SK-N-SH (cell line): ENCODE measurements around the gene NRGN. TPM values are rescaled to one million over a fixed set of nuclear protein-coding genes. Genes with fewer than 3 reads are reported as not detected.

Source experiments
- CTCF ChIA-PET: fragments of 300-600, 350-600 bp; formaldehyde crosslinking; extraction: SDS; loops from one replicate; lab custom pipeline; 2021; lab: Yijun Ruan, JAX
- POLR2A ChIA-PET: fragments of 350-600 bp; sonication (Branson Sonifier 250); formaldehyde crosslinking; extraction: SDS; loops from one replicate; lab custom pipeline; 2020; ENCODE audit warnings: antibody characterized with exemption, inconsistent platforms; lab: Yijun Ruan, JAX
- DNase-seq: peaks from one replicate; pipeline ENCODE4 v3.0.0; 2012
- H2AFZ ChIP-seq: fragments of 200-600 bp; sonication (generic); 2 replicates; pipeline ENCODE4 v1.8.1; 2016; ENCODE audit warnings: antibody characterized with exemption, mild to moderate bottlenecking, low read depth
- H3F3A ChIP-seq: fragments of 200-600 bp; sonication (generic); replicated peaks from 2 replicates; pipeline ENCODE3; 2016; ENCODE audit warnings: antibody characterized with exemption, mild to moderate bottlenecking; ENCODE audit not compliant: insufficient read depth
- H3K27ac ChIP-seq, 2 experiments: fragments of 200-500 bp in 1 of 2; fragments of 200-600 bp in 1 of 2; sonication (Bioruptor generic) in 1 of 2; sonication (generic), shearing (Covaris generic) in 1 of 2; 2 replicates each; pipeline versions ENCODE4 v1.5.1 to v1.6.1; 2014 to 2016; ENCODE audit warnings: low read depth in 2 of 2, inconsistent platforms in 1 of 2, low read length in 1 of 2, mild to moderate bottlenecking in 1 of 2, mixed read lengths in 1 of 2
- H3K27me3 ChIP-seq: fragments of 200-600 bp; sonication (generic), shearing (Covaris generic); 2 replicates; pipeline ENCODE4 v1.6.1; 2016; ENCODE audit warnings: mixed run types; ENCODE audit not compliant: insufficient read depth
- H3K36me3 ChIP-seq, 2 experiments: fragments of 200-500 bp in 1 of 2; fragments of 200-600 bp in 1 of 2; sonication (Bioruptor generic) in 1 of 2; sonication (generic) in 1 of 2; replicated peaks in 1 of 2; 2 replicates each; pipeline versions ENCODE3 to v1.5.1; 2014 to 2016; ENCODE audit warnings: low read length in 1 of 2, mild to moderate bottlenecking in 1 of 2; ENCODE audit not compliant: insufficient read depth in 2 of 2, control insufficient read depth in 1 of 2
- H3K4me1 ChIP-seq, 2 experiments: fragments of 200-500 bp in 1 of 2; fragments of 200-600 bp in 1 of 2; sonication (Bioruptor generic) in 1 of 2; sonication (generic), shearing (Covaris generic) in 1 of 2; 2 replicates each; pipeline versions ENCODE4 v1.5.1 to v1.6.1; 2014 to 2016; ENCODE audit warnings: low read depth in 1 of 2, low read length in 1 of 2, mixed run types in 1 of 2; ENCODE audit not compliant: insufficient read depth in 2 of 2, control insufficient read depth in 1 of 2
- H3K4me2 ChIP-seq: fragments of 200-600 bp; sonication (generic), shearing (Covaris generic); 2 replicates; pipeline ENCODE4 v1.6.1; 2017; ENCODE audit warnings: mixed run types
- H3K4me3 ChIP-seq, 2 experiments: fragments of 200-500 bp in 1 of 2; fragments of 200-600 bp in 1 of 2; sonication (Bioruptor generic) in 1 of 2; sonication (generic), shearing (Covaris generic) in 1 of 2; 2 replicates each; pipeline versions ENCODE4 v1.5.1 to v1.8.1; 2014 to 2016; ENCODE audit warnings: low read depth in 2 of 2, inconsistent platforms in 1 of 2, low read length in 1 of 2, mild to moderate bottlenecking in 1 of 2, mixed read lengths in 1 of 2, moderate library complexity in 1 of 2
- H3K79me2 ChIP-seq: fragments of 200-600 bp; sonication (generic); 2 replicates; pipeline ENCODE4 v1.8.1; 2017; ENCODE audit warnings: mild to moderate bottlenecking; ENCODE audit not compliant: insufficient read depth
- H3K9ac ChIP-seq: fragments of 200-600 bp; sonication (generic); 2 replicates; pipeline ENCODE4 v1.6.1; 2017; ENCODE audit warnings: mixed run types
- H3K9me2 ChIP-seq: fragments of 200-600 bp; sonication (generic); 2 replicates; pipeline ENCODE4 v1.6.1; 2017; ENCODE audit warnings: mixed run types
- H3K9me3 ChIP-seq: fragments of 200-600 bp; sonication (generic); 2 replicates; pipeline ENCODE4 v1.6.1; 2017; ENCODE audit warnings: mixed run types, mild to moderate bottlenecking, moderate library complexity
- H4K20me1 ChIP-seq: fragments of 200-600 bp; sonication (generic); 2 replicates; pipeline ENCODE4 v1.6.1; 2017; ENCODE audit warnings: mild to moderate bottlenecking, mixed run types; ENCODE audit not compliant: insufficient read depth
- CHD2 ChIP-seq: fragments of 150-350 bp; IDR thresholded peaks from 2 replicates; pipeline ENCODE4 v1.6.1; 2018; ENCODE audit warnings: low read length; ENCODE audit not compliant: partially characterized antibody
- EZH2phosphoT487 ChIP-seq: fragments of 200-600 bp; sonication (generic); IDR thresholded peaks from 2 replicates; pipeline ENCODE4 v1.6.1; 2017; ENCODE audit warnings: low read depth, mixed run types, mild to moderate bottlenecking, antibody characterized with exemption, moderate library complexity, borderline replicate concordance
- FOSL2 ChIP-seq: IDR thresholded peaks from 2 replicates; pipeline ENCODE4 v1.4.0; 2012; ENCODE audit warnings: low read depth, mild to moderate bottlenecking, moderate library complexity, borderline replicate concordance
- FOXJ3 ChIP-seq: sonication (generic); formaldehyde crosslinking; IDR thresholded peaks from 2 replicates; pipeline ENCODE4 v1.5.1; 2020; ENCODE audit warnings: mild to moderate bottlenecking, missing genetic modification reagents
- FOXM1 ChIP-seq: IDR thresholded peaks from 2 replicates; pipeline ENCODE4 v1.4.0; 2012; ENCODE audit warnings: low read depth, mild to moderate bottlenecking
- GABPA ChIP-seq: IDR thresholded peaks from 2 replicates; pipeline ENCODE4 v1.4.0; 2012; ENCODE audit warnings: low read depth, mild to moderate bottlenecking
- JUND ChIP-seq: IDR thresholded peaks from 2 replicates; pipeline ENCODE4 v1.4.0; 2012
- MEF2A ChIP-seq: IDR thresholded peaks from 2 replicates; pipeline ENCODE4 v1.4.0; 2012; ENCODE audit warnings: low read depth, borderline replicate concordance
- MXI1 ChIP-seq: IDR thresholded peaks from 2 replicates; pipeline ENCODE4 v1.6.1; 2012; ENCODE audit warnings: mild to moderate bottlenecking, low read depth, low read length, improper control_type of control experiment
- NFIC ChIP-seq: IDR thresholded peaks from 2 replicates; pipeline ENCODE4 v1.4.0; 2012; ENCODE audit warnings: borderline replicate concordance
- NRF1 ChIP-seq: IDR thresholded peaks from 2 replicates; pipeline ENCODE4 v1.6.1; 2012; ENCODE audit warnings: low read depth, mild to moderate bottlenecking, low read length
- PBX3 ChIP-seq: IDR thresholded peaks from 2 replicates; pipeline ENCODE4; 2012
- POLR2AphosphoS5 ChIP-seq: IDR thresholded peaks from 2 replicates; pipeline ENCODE4 v1.6.1; 2012; ENCODE audit warnings: low read depth, low read length
- RAD21 ChIP-seq: IDR thresholded peaks from 2 replicates; pipeline ENCODE4 v1.6.1; 2012; ENCODE audit warnings: mild to moderate bottlenecking, low read length
- RFX5 ChIP-seq: IDR thresholded peaks from 2 replicates; pipeline ENCODE4 v1.6.1; 2012; ENCODE audit warnings: mild to moderate bottlenecking, improper control_type of control experiment, low read length
- RXRA ChIP-seq: IDR thresholded peaks from 2 replicates; pipeline ENCODE4 v1.4.0; 2012; ENCODE audit warnings: low read depth, mild to moderate bottlenecking, borderline replicate concordance
- SIN3A ChIP-seq: IDR thresholded peaks from 2 replicates; pipeline ENCODE4 v1.6.1; 2012; ENCODE audit warnings: low read depth, mild to moderate bottlenecking, low read length, moderate library complexity, borderline replicate concordance
- SMC3 ChIP-seq: IDR thresholded peaks from 2 replicates; pipeline ENCODE4 v1.6.1; 2012; ENCODE audit warnings: low read depth, low read length, improper control_type of control experiment
- TAF1 ChIP-seq: IDR thresholded peaks from 2 replicates; pipeline ENCODE4 v1.6.1; 2012; ENCODE audit warnings: low read depth, mild to moderate bottlenecking, low read length, moderate library complexity, borderline replicate concordance
- TCF12 ChIP-seq: IDR thresholded peaks from 2 replicates; pipeline ENCODE4 v1.4.0; 2012
- WGBS: methylation state at CpG from one replicate; pipeline ENCODE4 v1.1.6; 2017; ENCODE audit warnings: low lambda C conversion rate; 5-methylcytosine and 5-hydroxymethylcytosine counted together
- polyA plus RNA-seq, 3 experiments: library from polyadenylated mRNA; depleted of rRNA; stranded (reverse); fragments of >200 nt; gene quantifications; 2 replicates each; pipeline ENCODE4 v1.2.3, GENCODE V29; 2012
- TF ChIP-seq, protein P1 (sequence below): fragments of 200-600 bp; sonication (generic); IDR thresholded peaks from 2 replicates; pipeline ENCODE4 v1.6.1; 2017; ENCODE audit warnings: antibody characterized with exemption, mild to moderate bottlenecking, moderate library complexity
- TF ChIP-seq, protein P2 (sequence below): fragments of 150-350 bp; IDR thresholded peaks from 2 replicates; pipeline ENCODE4 v1.6.1; 2017; ENCODE audit warnings: antibody characterized with exemption, low read length, low read depth, borderline replicate concordance
- TF ChIP-seq, protein P3 (sequence below): IDR thresholded peaks from 2 replicates; pipeline ENCODE4 v1.6.1; 2012; ENCODE audit warnings: mild to moderate bottlenecking, low read depth, low read length, moderate library complexity

NRGN gene
- polyA plus RNA-seq, 1 of the 3 experiments (the other 2 are of a cell fraction): 6.8 TPM

GRCh38 chr11:124719534-124719933 lies 20.2 kb upstream of the NRGN start:
- H3K79me2 ChIP-seq: no peaks in the 10 kb centered on the region
- no peaks in the 10 kb centered on the region for H3K27me3 ChIP-seq
- no peaks in the 10 kb centered on the region for H3K36me3 ChIP-seq
- no peak overlapping the region for H2AFZ ChIP-seq
- H3K4me1 ChIP-seq: peaks cover 11% of the 10 kb centered on the region in 2 experiments; a peak in 2 of 4 replicates
- no peak overlapping the region for H3K27ac ChIP-seq
- no peaks in the 10 kb centered on the region for H4K20me1 ChIP-seq
- no peak for DNase-seq
- ChIA-PET CTCF (interaction anchor here (1.1 to 1.6 kb wide), 4 partner anchors 10 to 709 kb away, joined by 3 to 8 read pairs (median 4); no protein-coding TSS in a partner anchor), POLR2A (no interaction called here)
- WGBS: 100% methylated on average over 1 of the region's 2 CpGs
- no peaks in the 10 kb centered on the region for H3F3A ChIP-seq
- H3K9me2 ChIP-seq: no peaks in the 10 kb centered on the region
- H3K9ac ChIP-seq: no peak overlapping the region
- H3K4me3 ChIP-seq: no peak overlapping the region
- H3K4me2 ChIP-seq: no peak overlapping the region
- TF ChIP-seq TCF12: no peak
- TF ChIP-seq RFX5: no peak
- TF ChIP-seq NRF1: no peak
- TF ChIP-seq, protein P1, sequence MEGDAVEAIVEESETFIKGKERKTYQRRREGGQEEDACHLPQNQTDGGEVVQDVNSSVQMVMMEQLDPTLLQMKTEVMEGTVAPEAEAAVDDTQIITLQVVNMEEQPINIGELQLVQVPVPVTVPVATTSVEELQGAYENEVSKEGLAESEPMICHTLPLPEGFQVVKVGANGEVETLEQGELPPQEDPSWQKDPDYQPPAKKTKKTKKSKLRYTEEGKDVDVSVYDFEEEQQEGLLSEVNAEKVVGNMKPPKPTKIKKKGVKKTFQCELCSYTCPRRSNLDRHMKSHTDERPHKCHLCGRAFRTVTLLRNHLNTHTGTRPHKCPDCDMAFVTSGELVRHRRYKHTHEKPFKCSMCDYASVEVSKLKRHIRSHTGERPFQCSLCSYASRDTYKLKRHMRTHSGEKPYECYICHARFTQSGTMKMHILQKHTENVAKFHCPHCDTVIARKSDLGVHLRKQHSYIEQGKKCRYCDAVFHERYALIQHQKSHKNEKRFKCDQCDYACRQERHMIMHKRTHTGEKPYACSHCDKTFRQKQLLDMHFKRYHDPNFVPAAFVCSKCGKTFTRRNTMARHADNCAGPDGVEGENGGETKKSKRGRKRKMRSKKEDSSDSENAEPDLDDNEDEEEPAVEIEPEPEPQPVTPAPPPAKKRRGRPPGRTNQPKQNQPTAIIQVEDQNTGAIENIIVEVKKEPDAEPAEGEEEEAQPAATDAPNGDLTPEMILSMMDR: no peak
- TF ChIP-seq FOSL2: no peak
- no peak for TF ChIP-seq RAD21
- TF ChIP-seq EZH2phosphoT487: no peak
- TF ChIP-seq PBX3: no peak
- TF ChIP-seq JUND: no peak
- TF ChIP-seq, protein P2, sequence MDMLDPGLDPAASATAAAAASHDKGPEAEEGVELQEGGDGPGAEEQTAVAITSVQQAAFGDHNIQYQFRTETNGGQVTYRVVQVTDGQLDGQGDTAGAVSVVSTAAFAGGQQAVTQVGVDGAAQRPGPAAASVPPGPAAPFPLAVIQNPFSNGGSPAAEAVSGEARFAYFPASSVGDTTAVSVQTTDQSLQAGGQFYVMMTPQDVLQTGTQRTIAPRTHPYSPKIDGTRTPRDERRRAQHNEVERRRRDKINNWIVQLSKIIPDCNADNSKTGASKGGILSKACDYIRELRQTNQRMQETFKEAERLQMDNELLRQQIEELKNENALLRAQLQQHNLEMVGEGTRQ: no peak
- TF ChIP-seq CHD2: no peak
- TF ChIP-seq POLR2AphosphoS5: no peak
- no peak for TF ChIP-seq SIN3A
- no peak for TF ChIP-seq RXRA
- no peak for TF ChIP-seq SMC3
- H3K9me3 ChIP-seq: no peaks in the 10 kb centered on the region

GRCh38 chr11:124722176-124722575 lies 17.6 kb upstream of the NRGN start:
- H3F3A ChIP-seq: peaks cover 11% of the 10 kb centered on the region
- H3K4me2 ChIP-seq: no peak overlapping the region
- H3K79me2 ChIP-seq: no peaks in the 10 kb centered on the region
- no peaks in the 10 kb centered on the region for H3K27me3 ChIP-seq
- no peaks in the 10 kb centered on the region for H3K9me2 ChIP-seq
- DNase-seq: no peak
- no peak overlapping the region for H3K4me3 ChIP-seq
- WGBS: 71% methylated on average over 6 of the region's 6 CpGs
- no peaks in the 10 kb centered on the region for H4K20me1 ChIP-seq
- H3K9me3 ChIP-seq: no peaks in the 10 kb centered on the region
- peaks cover 16 to 20% of the 10 kb centered on the region in 2 experiments; a peak in 2 of 4 replicates for H3K4me1 ChIP-seq
- no peak overlapping the region for H3K9ac ChIP-seq
- H3K27ac ChIP-seq: no peak overlapping the region
- CTCF ChIA-PET: no interaction called here
- no peaks in the 10 kb centered on the region for H3K36me3 ChIP-seq
- H2AFZ ChIP-seq: no peak overlapping the region
- POLR2A ChIA-PET: no interaction called here
- no peak for TF ChIP-seq FOXM1
- no peak for TF ChIP-seq FOXJ3 (CRISPR knock-in tag)
- TF ChIP-seq EZH2phosphoT487: no peak
- TF ChIP-seq GABPA: no peak
- TF ChIP-seq JUND: no peak
- no peak for TF ChIP-seq MEF2A
- TF ChIP-seq CHD2: no peak
- TF ChIP-seq, protein P3, sequence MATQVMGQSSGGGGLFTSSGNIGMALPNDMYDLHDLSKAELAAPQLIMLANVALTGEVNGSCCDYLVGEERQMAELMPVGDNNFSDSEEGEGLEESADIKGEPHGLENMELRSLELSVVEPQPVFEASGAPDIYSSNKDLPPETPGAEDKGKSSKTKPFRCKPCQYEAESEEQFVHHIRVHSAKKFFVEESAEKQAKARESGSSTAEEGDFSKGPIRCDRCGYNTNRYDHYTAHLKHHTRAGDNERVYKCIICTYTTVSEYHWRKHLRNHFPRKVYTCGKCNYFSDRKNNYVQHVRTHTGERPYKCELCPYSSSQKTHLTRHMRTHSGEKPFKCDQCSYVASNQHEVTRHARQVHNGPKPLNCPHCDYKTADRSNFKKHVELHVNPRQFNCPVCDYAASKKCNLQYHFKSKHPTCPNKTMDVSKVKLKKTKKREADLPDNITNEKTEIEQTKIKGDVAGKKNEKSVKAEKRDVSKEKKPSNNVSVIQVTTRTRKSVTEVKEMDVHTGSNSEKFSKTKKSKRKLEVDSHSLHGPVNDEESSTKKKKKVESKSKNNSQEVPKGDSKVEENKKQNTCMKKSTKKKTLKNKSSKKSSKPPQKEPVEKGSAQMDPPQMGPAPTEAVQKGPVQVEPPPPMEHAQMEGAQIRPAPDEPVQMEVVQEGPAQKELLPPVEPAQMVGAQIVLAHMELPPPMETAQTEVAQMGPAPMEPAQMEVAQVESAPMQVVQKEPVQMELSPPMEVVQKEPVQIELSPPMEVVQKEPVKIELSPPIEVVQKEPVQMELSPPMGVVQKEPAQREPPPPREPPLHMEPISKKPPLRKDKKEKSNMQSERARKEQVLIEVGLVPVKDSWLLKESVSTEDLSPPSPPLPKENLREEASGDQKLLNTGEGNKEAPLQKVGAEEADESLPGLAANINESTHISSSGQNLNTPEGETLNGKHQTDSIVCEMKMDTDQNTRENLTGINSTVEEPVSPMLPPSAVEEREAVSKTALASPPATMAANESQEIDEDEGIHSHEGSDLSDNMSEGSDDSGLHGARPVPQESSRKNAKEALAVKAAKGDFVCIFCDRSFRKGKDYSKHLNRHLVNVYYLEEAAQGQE: no peak
- no peak for TF ChIP-seq NRF1
- no peak for TF ChIP-seq NFIC
- no peak for TF ChIP-seq TAF1
- no peak for TF ChIP-seq MXI1
